A549 treated with CpdA at 1 μM for 4 hours (cell line): Measurements from ENCODE around the gene RAP1B. TPM values are rescaled to one million over a fixed set of nuclear protein-coding genes. Genes with fewer than 3 reads are reported as not detected.

ENCODE experiments used
- total RNA-seq: library from RNA; stranded (reverse); fragments of 200-300 nt; extraction: Qiagen RNA extraction; gene quantifications from 5 replicates; pipeline ENCODE4 v1.2.3, GENCODE V29; 2022; ENCODE audit warnings: low read depth

Gene RAP1B
- total RNA-seq = 170 to 231 TPM (median 176 TPM) in 5 replicates

DNA sequence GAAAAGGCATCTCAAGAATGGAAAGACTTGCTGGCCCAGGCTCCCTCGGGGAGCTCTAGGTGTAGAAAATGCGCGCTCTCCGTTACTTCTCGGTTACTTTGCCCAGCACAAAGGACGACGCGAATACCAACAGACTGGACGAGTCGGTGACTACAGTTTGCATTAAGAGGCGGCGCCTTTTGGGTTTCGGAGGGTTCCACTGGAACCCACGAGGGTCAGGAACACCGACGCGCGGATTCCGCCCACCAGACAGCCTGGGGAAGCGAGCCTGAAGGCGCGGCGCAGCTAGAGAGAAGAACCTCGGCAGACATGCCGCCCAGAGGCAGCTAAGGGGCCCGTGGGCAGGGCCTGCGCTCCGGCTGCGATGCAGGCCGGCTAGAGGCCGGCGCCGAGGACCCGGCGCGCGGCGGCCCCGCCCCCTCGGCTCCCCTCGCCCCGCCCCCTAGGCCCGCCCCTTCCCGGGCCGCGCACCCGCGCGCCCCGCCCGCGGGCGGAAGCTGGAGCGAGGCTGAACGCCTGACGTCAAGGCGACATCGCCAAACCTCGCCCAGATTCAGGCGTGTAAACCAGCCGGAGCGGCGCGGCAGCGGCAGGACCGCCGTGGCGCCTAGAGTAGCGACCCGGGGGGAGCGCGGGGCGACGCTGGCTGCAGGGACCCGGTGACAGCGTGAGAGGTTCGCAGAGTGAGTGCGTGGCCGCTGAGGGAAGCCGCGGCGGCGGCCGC is at the start of gene RAP1B:
Gene RAP1B (plus strand): TSS at position 530 of the 724 bp plus-strand sequence. CDS start 37,826 bp downstream, outside the sequence.

DNA sequence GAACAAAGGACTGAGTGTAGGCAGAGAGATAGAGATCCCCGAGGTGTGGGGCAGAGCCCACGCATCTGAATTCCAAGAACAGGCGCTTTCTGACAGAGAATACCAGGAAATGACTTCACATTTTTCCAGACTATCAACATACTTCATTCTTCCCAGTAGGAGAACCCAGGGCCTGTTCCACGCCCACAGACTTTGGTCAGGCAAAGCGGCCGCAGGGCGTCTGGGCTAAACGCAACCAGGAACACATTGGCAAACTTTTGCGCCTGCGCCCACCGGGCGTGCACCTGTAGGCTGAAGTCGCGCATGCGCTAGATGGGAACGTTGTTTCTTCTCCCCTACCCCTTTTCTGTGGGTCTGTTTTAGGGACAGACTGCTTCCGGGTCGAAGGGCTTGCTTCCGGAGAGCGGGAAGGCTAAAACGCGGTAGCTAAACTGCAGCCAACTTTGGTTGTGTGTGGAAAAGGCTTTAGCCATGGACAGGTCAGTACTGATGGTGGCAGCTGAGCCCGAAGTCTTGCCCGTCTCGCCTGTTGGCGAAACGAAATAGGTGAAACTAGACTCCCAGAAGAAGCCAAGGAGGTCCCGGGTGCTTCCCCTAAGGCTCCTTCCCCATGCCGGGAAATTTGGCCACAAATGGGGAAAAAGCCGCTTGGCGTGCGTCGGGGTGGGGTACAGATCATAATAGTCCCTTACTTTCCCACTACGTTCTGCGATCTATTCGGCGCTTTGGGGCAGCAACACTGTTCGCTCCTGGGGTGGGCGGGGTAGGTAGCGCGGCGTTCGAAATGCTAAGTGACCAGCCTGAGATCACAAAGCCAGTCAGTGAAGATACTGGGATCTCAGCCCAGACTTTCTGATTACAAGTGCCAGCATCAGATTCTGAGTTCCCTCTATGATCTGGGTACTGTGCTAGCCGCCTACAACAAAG is 76.2 kb downstream of the RAP1B start, which contains the start of gene NUP107:
Gene NUP107 (plus strand): TSS at position 384 of the 927 bp plus-strand sequence. CDS start 88 bp downstream, at position 472.

Other genes with a start within 250 kb of the RAP1B start
- gene NUP107, start 76.1 kb downstream of the RAP1B start, total RNA-seq = 58.8 to 80.5 TPM (median 70.6 TPM) in 5 replicates
- gene SLC35E3, start 135.3 kb downstream of the RAP1B start, total RNA-seq = 5.7 to 17.1 TPM (median 13.2 TPM) in 5 replicates
- 43.5 to 73.2 TPM (median 52.7 TPM) in 5 replicates for gene MDM2, start 197.3 kb downstream of the RAP1B start, total RNA-seq